Measurements from ENCODE around the gene LPA. TPM values are rescaled to one million over a fixed set of nuclear protein-coding genes. Genes with fewer than 3 reads are reported as not detected.
"Not testable (repeated sequence)": the region's sequence is repeated elsewhere in the genome, so short reads cannot be mapped to it uniquely, and the experiment has no call there.

Gene LPA
- polyA plus RNA-seq (ENCODE audit: insufficient read depth in 1 of 5, insufficient read length in 5 of 5, low replicate concordance in 1 of 5) = under 1 TPM in 4 of 5 donors, not detected in 1; 0.10 to 0.22 (median 0.13) TPM
- long read RNA-seq, donor 1 = 0 reads
- long read RNA-seq, donor 2 = 0 reads
- long read RNA-seq, donor 3 = 0 reads
- long read RNA-seq, donor 4 = 0 reads
- long read RNA-seq, donor 5, partial matches to known transcripts = 6 of 6 reads
- long read RNA-seq, donor 5, other reads (novel, unspliced or antisense) = 0 of 6 reads
- long read RNA-seq, donor 6 = 0 reads
- long read RNA-seq, donor 7 = 0 reads
- long read RNA-seq, donor 8 = 0 reads

- not testable (repeated sequence) for DNase-seq
Measured at GRCh38 chr6:160664198-160664597, at the start of gene LPA. LPA (minus strand) TSS chr6:160664275; CDS start chr6:160664214, 61 bp downstream.

GRCh38 chr6:160708993-160709392, 44.9 kb upstream of the LPA start:
- not testable (repeated sequence) for DNase-seq

- DNase-seq = not testable (repeated sequence)
Measured at GRCh38 chr6:160704688-160705087, 40.6 kb upstream of the LPA start.

GRCh38 chr6:160701918-160702680, 38.0 kb upstream of the LPA start, which contains the start of gene PLG:
PLG (plus strand) TSS chr6:160702244; CDS start chr6:160702305, 61 bp downstream.
- DNase-seq = not testable (repeated sequence)

- DNase-seq = no peak
Measured at GRCh38 chr6:160697826-160698225, 33.8 kb upstream of the LPA start.

GRCh38 chr6:160696884-160697283, 32.8 kb upstream of the LPA start:
- not testable (repeated sequence) for DNase-seq

GRCh38 chr6:160695622-160696021, 31.5 kb upstream of the LPA start:
- not testable (repeated sequence) for DNase-seq

- DNase-seq = not testable (repeated sequence)
Measured at GRCh38 chr6:160695025-160695424, 30.9 kb upstream of the LPA start.

GRCh38 chr6:160692369-160692959, 28.4 kb upstream of the LPA start:
- no peak for DNase-seq

- DNase-seq = no peak
Measured at GRCh38 chr6:160691617-160692016, 27.5 kb upstream of the LPA start.

GRCh38 chr6:160690458-160690857, 26.4 kb upstream of the LPA start:
- DNase-seq = no peak

GRCh38 chr6:160685762-160686450, 21.8 kb upstream of the LPA start:
- DNase-seq = no peak

GRCh38 chr6:160685101-160685761, 21.2 kb upstream of the LPA start:
- DNase-seq = not testable (repeated sequence)

GRCh38 chr6:160679402-160679769, 15.3 kb upstream of the LPA start:
- DNase-seq = no peak

GRCh38 chr6:160678744-160679401, 14.8 kb upstream of the LPA start:
- peak in 1 of 2 donors; percentile 8 for DNase-seq

GRCh38 chr6:160678230-160678629, 14.2 kb upstream of the LPA start:
- no peak for DNase-seq

- not testable (repeated sequence) for DNase-seq
Measured at GRCh38 chr6:160676418-160676817, 12.3 kb upstream of the LPA start.

- DNase-seq = no peak
Measured at GRCh38 chr6:160668589-160668988, 4.5 kb upstream of the LPA start.

GRCh38 chr6:160667639-160668481, 3.8 kb upstream of the LPA start:
- no peak for DNase-seq

GRCh38 chr6:160662842-160663241, 1.2 kb downstream of the LPA start:
- no peak for DNase-seq

Measured in right lung (tissue), 10 donors.